ENCODE data around the gene MAN2A2. TPM values are rescaled to one million over a fixed set of nuclear protein-coding genes. Genes with fewer than 3 reads are reported as not detected.

The MAN2A2 gene
- total and polyA plus RNA-seq, 9 of the 15 experiments (the other 6 are each of a cell fraction or from before 2014, with no cell fraction given): 7.3 to 151 (median 43.4) TPM

DNA sequence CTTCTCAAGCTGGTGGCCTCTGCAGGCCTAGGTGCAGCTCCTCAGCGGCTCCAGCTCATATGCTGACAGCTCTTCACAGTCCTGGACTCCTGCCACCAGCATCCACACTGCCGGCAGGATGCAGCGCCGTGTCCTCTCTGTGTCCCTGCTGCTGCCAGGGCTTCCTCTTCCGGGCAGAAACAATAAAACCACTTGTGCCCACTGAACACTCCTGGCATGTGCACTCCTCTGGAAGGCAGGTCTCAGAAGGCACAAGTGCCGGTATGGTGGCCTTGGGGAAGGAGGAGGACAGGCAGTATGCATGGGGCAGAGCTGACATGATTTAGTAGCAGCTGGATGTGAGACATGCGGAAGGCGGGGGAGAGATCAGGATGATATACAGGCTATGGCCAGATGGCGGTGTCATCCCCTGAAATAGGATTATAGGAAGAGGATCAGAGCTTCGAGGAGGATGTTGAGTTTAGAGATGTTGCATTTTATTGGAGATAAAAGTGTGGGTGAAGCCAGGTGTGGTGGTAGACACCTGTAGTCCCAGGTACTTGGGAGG, 7.5 kb upstream of the MAN2A2 start (continued):
- TF ChIP-seq MXI1 (IDR thresholded peaks at IDR 0.05; ENCODE audit: low read depth, low read length): 0 out of 2 replicates have a peak, but pooled peaks have one; percentile 24
- TF ChIP-seq ZNF197 (CRISPR knock-in tag; IDR thresholded peaks at IDR 0.05; ENCODE audit: low read depth): no peak
- TF ChIP-seq ATF4 (CRISPR knock-in tag; IDR thresholded peaks at IDR 0.05): no peak
- TF ChIP-seq GABPA (tag; conservative IDR thresholded peaks at IDR 0.05; ENCODE audit: low read depth): 0 out of 2 replicates have a peak, but pooled peaks have one; percentile 30
- TF ChIP-seq NFIC (IDR thresholded peaks at IDR 0.05): peak; percentile 67
- no peak for TF ChIP-seq COPS2 (conservative IDR thresholded peaks at IDR 0.05)
- no peak for TF ChIP-seq ZNF12 (CRISPR knock-in tag; IDR thresholded peaks at IDR 0.05)
- TF ChIP-seq ZNF140 (CRISPR knock-in tag; IDR thresholded peaks at IDR 0.05): no peak
- TF ChIP-seq, protein P1, sequence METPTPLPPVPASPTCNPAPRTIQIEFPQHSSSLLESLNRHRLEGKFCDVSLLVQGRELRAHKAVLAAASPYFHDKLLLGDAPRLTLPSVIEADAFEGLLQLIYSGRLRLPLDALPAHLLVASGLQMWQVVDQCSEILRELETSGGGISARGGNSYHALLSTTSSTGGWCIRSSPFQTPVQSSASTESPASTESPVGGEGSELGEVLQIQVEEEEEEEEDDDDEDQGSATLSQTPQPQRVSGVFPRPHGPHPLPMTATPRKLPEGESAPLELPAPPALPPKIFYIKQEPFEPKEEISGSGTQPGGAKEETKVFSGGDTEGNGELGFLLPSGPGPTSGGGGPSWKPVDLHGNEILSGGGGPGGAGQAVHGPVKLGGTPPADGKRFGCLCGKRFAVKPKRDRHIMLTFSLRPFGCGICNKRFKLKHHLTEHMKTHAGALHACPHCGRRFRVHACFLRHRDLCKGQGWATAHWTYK (CRISPR knock-in tag; IDR thresholded peaks at IDR 0.05): no peak
- no peak for TF ChIP-seq NFXL1 (CRISPR knock-in tag; IDR thresholded peaks at IDR 0.05)
- no peak for TF ChIP-seq ZFX (CRISPR knock-in tag; IDR thresholded peaks at IDR 0.05)
- TF ChIP-seq RBM14 (IDR thresholded peaks at IDR 0.05; ENCODE audit: borderline replicate concordance, insufficient read depth, low read depth, low read length): no peak
- TF ChIP-seq, protein P2, sequence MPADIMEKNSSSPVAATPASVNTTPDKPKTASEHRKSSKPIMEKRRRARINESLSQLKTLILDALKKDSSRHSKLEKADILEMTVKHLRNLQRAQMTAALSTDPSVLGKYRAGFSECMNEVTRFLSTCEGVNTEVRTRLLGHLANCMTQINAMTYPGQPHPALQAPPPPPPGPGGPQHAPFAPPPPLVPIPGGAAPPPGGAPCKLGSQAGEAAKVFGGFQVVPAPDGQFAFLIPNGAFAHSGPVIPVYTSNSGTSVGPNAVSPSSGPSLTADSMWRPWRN (IDR thresholded peaks at IDR 0.05; ENCODE audit: low read depth): no peak
- TF ChIP-seq, protein P3, sequence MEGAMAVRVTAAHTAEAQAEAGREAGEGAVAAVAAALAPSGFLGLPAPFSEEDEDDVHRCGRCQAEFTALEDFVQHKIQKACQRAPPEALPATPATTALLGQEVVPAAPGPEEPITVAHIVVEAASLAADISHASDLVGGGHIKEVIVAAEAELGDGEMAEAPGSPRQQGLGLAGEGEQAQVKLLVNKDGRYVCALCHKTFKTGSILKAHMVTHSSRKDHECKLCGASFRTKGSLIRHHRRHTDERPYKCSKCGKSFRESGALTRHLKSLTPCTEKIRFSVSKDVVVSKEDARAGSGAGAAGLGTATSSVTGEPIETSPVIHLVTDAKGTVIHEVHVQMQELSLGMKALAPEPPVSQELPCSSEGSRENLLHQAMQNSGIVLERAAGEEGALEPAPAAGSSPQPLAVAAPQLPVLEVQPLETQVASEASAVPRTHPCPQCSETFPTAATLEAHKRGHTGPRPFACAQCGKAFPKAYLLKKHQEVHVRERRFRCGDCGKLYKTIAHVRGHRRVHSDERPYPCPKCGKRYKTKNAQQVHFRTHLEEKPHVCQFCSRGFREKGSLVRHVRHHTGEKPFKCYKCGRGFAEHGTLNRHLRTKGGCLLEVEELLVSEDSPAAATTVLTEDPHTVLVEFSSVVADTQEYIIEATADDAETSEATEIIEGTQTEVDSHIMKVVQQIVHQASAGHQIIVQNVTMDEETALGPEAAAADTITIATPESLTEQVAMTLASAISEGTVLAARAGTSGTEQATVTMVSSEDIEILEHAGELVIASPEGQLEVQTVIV (CRISPR knock-in tag; IDR thresholded peaks at IDR 0.05; ENCODE audit: borderline replicate concordance): no peak
- TF ChIP-seq ZFP36 (IDR thresholded peaks at IDR 0.05; ENCODE audit: low read depth, low read length, partially characterized antibody): no peak
- TF ChIP-seq, protein P4, sequence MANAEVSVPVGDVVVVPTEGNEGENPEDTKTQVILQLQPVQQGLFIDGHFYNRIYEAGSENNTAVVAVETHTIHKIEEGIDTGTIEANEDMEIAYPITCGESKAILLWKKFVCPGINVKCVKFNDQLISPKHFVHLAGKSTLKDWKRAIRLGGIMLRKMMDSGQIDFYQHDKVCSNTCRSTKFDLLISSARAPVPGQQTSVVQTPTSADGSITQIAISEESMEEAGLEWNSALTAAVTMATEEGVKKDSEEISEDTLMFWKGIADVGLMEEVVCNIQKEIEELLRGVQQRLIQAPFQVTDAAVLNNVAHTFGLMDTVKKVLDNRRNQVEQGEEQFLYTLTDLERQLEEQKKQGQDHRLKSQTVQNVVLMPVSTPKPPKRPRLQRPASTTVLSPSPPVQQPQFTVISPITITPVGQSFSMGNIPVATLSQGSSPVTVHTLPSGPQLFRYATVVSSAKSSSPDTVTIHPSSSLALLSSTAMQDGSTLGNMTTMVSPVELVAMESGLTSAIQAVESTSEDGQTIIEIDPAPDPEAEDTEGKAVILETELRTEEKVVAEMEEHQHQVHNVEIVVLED (CRISPR knock-in tag; IDR thresholded peaks at IDR 0.05): no peak
- TF ChIP-seq, protein P5, sequence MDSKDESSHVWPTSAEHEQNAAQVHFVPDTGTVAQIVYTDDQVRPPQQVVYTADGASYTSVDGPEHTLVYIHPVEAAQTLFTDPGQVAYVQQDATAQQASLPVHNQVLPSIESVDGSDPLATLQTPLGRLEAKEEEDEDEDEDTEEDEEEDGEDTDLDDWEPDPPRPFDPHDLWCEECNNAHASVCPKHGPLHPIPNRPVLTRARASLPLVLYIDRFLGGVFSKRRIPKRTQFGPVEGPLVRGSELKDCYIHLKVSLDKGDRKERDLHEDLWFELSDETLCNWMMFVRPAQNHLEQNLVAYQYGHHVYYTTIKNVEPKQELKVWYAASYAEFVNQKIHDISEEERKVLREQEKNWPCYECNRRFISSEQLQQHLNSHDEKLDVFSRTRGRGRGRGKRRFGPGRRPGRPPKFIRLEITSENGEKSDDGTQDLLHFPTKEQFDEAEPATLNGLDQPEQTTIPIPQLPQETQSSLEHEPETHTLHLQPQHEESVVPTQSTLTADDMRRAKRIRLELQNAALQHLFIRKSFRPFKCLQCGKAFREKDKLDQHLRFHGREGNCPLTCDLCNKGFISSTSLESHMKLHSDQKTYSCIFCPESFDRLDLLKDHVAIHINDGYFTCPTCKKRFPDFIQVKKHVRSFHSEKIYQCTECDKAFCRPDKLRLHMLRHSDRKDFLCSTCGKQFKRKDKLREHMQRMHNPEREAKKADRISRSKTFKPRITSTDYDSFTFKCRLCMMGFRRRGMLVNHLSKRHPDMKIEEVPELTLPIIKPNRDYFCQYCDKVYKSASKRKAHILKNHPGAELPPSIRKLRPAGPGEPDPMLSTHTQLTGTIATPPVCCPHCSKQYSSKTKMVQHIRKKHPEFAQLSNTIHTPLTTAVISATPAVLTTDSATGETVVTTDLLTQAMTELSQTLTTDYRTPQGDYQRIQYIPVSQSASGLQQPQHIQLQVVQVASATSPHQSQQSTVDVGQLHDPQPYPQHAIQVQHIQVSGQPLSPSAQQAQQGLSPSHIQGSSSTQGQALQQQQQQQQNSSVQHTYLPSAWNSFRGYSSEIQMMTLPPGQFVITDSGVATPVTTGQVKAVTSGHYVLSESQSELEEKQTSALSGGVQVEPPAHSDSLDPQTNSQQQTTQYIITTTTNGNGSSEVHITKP (IDR thresholded peaks at IDR 0.05; ENCODE audit: partially characterized antibody): no peak
